Spleen (tissue), 7 donors: Measurements from ENCODE around the gene WDR59.

Experiments used
- POLR2A ChIP-seq, 3 donors: fragments of 450-650 bp; IDR thresholded peaks; one replicate each; pipeline ENCODE4 v1.5.1; 2017; ENCODE audit warnings: antibody characterized with exemption in 3 of 3, mild to moderate bottlenecking in 1 of 3
- POLR2AphosphoS5 ChIP-seq, 3 donors: sonication (generic); formaldehyde crosslinking; IDR thresholded peaks; one replicate each; pipeline ENCODE4 v1.5.1; 2017; ENCODE audit warnings: antibody characterized with exemption in 3 of 3
- TF ChIP-seq, protein P1 (sequence below), 11 experiments: fragments of 200-600 bp in 7 of 11; fragments of 450-650 bp in 4 of 11; sonication (generic) in 4 of 11; IDR thresholded peaks in 8 of 11; conservative IDR thresholded peaks in 3 of 11; 1 replicate in 7 of 11; 2 replicates in 4 of 11; pipeline versions ENCODE4 v1.4.0 to v1.8.0; 2016 to 2021; ENCODE audit warnings: antibody characterized with exemption in 11 of 11, inconsistent platforms in 4 of 11, mild to moderate bottlenecking in 1 of 11
- donor health status: DM: no; HTN: no; CAD: no; lungs with moderate emphysema.
- donor health status: DM: no; HTN: no; CAD: no.
- donor health status: DM: no; HTN: no; CAD: no.

DNA sequence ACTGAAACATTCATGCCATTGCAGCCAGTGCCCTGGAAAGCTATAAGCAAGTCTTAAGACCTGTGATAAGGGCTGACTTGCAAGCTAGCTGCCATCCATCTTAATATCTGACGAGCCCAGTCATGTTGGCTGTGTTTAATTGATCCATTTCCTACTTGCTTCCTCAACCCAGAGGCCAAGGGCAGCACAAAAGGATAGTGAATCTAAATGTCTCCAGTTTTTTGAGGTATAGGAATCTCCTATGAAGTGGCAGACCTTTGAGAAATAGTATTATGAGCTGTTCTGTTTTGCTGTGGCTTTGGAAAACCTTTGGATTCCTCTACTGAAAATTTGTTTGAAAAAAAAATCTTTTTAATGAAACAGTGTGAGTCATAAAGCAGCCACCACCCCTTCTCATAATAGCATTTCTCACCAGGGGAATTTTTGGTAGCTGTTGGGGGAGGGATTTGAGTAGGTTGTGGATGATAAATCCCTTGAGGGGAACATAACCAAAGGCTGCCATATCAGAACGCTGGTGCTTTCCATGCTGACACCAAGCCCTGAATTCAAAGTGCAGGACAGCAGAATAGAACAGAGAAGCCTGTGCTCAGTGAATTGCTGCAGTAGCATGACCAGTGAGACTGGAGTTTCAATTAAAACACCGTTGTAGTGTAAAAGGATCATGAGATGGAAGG, 26.8 kb upstream of the WDR59 start:
- TF ChIP-seq, protein P1, sequence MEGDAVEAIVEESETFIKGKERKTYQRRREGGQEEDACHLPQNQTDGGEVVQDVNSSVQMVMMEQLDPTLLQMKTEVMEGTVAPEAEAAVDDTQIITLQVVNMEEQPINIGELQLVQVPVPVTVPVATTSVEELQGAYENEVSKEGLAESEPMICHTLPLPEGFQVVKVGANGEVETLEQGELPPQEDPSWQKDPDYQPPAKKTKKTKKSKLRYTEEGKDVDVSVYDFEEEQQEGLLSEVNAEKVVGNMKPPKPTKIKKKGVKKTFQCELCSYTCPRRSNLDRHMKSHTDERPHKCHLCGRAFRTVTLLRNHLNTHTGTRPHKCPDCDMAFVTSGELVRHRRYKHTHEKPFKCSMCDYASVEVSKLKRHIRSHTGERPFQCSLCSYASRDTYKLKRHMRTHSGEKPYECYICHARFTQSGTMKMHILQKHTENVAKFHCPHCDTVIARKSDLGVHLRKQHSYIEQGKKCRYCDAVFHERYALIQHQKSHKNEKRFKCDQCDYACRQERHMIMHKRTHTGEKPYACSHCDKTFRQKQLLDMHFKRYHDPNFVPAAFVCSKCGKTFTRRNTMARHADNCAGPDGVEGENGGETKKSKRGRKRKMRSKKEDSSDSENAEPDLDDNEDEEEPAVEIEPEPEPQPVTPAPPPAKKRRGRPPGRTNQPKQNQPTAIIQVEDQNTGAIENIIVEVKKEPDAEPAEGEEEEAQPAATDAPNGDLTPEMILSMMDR (IDR thresholded peaks at IDR 0.05 in 8 of 11, conservative IDR thresholded peaks at IDR 0.05 in 3 of 11), result no peak
- no peak for TF ChIP-seq POLR2AphosphoS5 (IDR thresholded peaks at IDR 0.05)
- TF ChIP-seq POLR2A (IDR thresholded peaks at IDR 0.05), result no peak
